PFSK-1 (cell line): ENCODE results near the gene PMS1.

Experiments used
- FOXP2 ChIP-seq: optimal IDR thresholded peaks from 2 replicates; pipeline ENCODE3; 2011; ENCODE audit warnings: borderline replicate concordance, control low read depth, inconsistent platforms; ENCODE audit not compliant: insufficient read depth; ENCODE audit errors: extremely low read length, extremely low read depth
- POLR2AphosphoS5 ChIP-seq: IDR thresholded peaks from 2 replicates; pipeline ENCODE4 v1.6.1; 2012; ENCODE audit warnings: low read depth, mild to moderate bottlenecking, control low read depth, low read length, moderate library complexity
- REST ChIP-seq, 2 experiments: IDR thresholded peaks; 2 replicates each; pipeline versions ENCODE4 v1.6.1 to v1.8.0; 2011 to 2012; ENCODE audit warnings: low read depth in 2 of 2, low read length in 2 of 2, control low read depth in 1 of 2, inconsistent platforms in 1 of 2, mild to moderate bottlenecking in 1 of 2, moderate library complexity in 1 of 2; ENCODE audit not compliant: insufficient read depth in 1 of 2
- SIN3A ChIP-seq: IDR thresholded peaks from 2 replicates; pipeline ENCODE4 v1.6.1; 2012; ENCODE audit warnings: mild to moderate bottlenecking, low read length, moderate library complexity, borderline replicate concordance; ENCODE audit not compliant: insufficient read depth
- TAF1 ChIP-seq: IDR thresholded peaks from 2 replicates; pipeline ENCODE4 v1.6.1; 2012; ENCODE audit warnings: low read length, control low read depth, borderline replicate concordance; ENCODE audit not compliant: insufficient read depth

PMS1 gene

GRCh38 chr2:189880429-189880828, 96.2 kb downstream of the PMS1 start:
- no peak for TF ChIP-seq FOXP2
- no peak for TF ChIP-seq REST (IDR thresholded peaks at IDR 0.05; ENCODE audit: insufficient read depth in 1 of 2, low read depth in 2 of 2, low read length in 2 of 2)
- TF ChIP-seq TAF1: no peak

DNA sequence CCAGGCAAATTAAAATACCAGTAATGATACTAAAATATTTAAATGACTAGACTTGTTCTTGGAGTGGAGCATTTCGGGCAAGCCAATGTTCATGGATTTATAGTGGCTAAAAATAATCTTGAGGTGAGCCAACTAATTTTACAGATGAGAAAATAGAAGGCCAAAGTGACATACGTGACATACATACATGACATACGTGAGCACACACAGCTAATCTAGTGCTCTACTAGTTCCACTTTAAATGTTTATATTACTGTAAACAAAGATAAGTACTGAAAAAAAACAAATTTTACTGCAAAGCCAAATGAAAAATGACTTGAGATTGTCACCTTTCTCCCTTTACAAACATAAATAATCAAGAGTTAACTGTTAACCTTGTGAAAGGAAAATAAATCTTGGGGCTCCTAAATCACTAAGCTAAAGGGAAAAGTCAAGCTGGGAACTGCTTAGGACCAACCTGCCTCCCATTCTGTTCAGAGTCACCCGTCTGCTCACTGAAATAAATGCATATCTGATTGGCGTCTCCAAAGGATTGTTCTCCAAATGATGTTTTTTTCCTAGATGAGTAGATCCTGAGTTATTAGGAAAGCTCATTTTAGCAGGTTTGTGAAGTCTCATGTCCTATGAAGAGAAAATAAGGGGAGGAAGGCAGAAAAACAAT, 96.7 kb downstream of the PMS1 start:
- TF ChIP-seq TAF1 (no peak), FOXP2 (no peak), POLR2AphosphoS5 (no peak), REST (IDR thresholded peaks at IDR 0.05; ENCODE audit: insufficient read depth in 1 of 2, low read depth in 2 of 2, low read length in 2 of 2) (no peak), SIN3A (no peak)

GRCh38 chr2:189885368-189885767, 101.1 kb downstream of the PMS1 start:
- TF ChIP-seq REST (IDR thresholded peaks at IDR 0.05; ENCODE audit: insufficient read depth in 1 of 2, low read depth in 2 of 2, low read length in 2 of 2) (no peak), TAF1 (no peak), SIN3A (no peak), FOXP2 (no peak), POLR2AphosphoS5 (no peak)

DNA sequence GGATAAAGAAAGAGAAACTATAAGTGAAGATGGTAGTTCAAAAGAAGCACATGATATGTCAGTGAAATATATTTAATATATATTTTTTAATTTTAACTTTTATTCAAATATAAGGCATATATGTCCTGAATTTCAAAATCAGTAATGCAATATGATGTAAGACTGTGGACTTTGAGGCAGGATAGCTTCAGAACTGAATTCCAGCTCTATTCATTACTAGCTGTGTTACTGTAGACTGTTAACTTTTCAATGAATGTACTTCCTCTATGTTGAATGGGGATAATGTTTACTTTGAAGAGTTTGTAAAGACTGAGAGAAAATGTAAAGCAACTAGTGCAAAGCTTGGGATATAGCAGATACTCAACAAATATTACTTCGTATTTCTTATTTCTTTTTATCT, 112.6 kb downstream of the PMS1 start:
- TF ChIP-seq TAF1: no peak
- no peak for TF ChIP-seq POLR2AphosphoS5
- no peak for TF ChIP-seq SIN3A
- no peak for TF ChIP-seq REST (IDR thresholded peaks at IDR 0.05; ENCODE audit: insufficient read depth in 1 of 2, low read depth in 2 of 2, low read length in 2 of 2)
- TF ChIP-seq FOXP2: no peak

GRCh38 chr2:189899101-189899500, 114.9 kb downstream of the PMS1 start:
- TF ChIP-seq TAF1 (no peak), REST (IDR thresholded peaks at IDR 0.05; ENCODE audit: insufficient read depth in 1 of 2, low read depth in 2 of 2, low read length in 2 of 2) (no peak), POLR2AphosphoS5 (no peak), FOXP2 (no peak), SIN3A (no peak)
